ENCODE results near the gene GRID1.

- no peak for TF ChIP-seq CTCF (IDR thresholded peaks at IDR 0.05)
- TF ChIP-seq POLR2A (IDR thresholded peaks at IDR 0.05): no peak
Observed at GRCh38 chr10:86180861-86181260, 185.7 kb downstream of the GRID1 start.

Measured in thyroid gland (tissue), 4 donors.